Heart right ventricle (tissue), 16 donors: ENCODE measurements around the gene SUGCT. TPM values are rescaled to one million over a fixed set of nuclear protein-coding genes. Genes with fewer than 3 reads are reported as not detected.
"Not testable (repeated sequence)": the region's sequence is repeated elsewhere in the genome, so short reads cannot be mapped to it uniquely, and the experiment has no call there.

Experiments used
- ATAC-seq, 8 donors: fragments of 200-7000 bp; cut with Tn5 transposase; one replicate each; pipeline ENCODE4 v1.9.1; 2020; ENCODE audit warnings: mild to moderate bottlenecking in 8 of 8, moderate library complexity in 8 of 8, moderate number of reproducible peaks in 1 of 8
- DNase-seq, 2 donors: peaks; one replicate each; pipeline ENCODE4 v3.0.0-alpha.2; 2020
- H3K27ac ChIP-seq, 10 donors: fragments of 200-600 bp; sonication (generic) in 2 of 10; one replicate each; pipeline versions ENCODE4 v1.5.0 to v1.8.0; 2020 to 2022; ENCODE audit warnings: mild to moderate bottlenecking in 3 of 10
- H3K27me3 ChIP-seq, 7 donors: fragments of 200-600 bp; one replicate each; pipeline ENCODE4 v1.8.0; 2021 to 2022; ENCODE audit warnings: mild to moderate bottlenecking in 2 of 7
- H3K36me3 ChIP-seq, 9 donors: fragments of 200-600 bp; sonication (generic) in 1 of 9; one replicate each; pipeline versions ENCODE4 v1.5.0 to v1.8.0; 2020 to 2022; ENCODE audit warnings: mild to moderate bottlenecking in 2 of 9
- H3K4me1 ChIP-seq, 9 donors: fragments of 200-600 bp; sonication (generic) in 1 of 9; one replicate each; pipeline versions ENCODE4 v1.5.0 to v1.8.0; 2020 to 2022; ENCODE audit warnings: mild to moderate bottlenecking in 4 of 9
- H3K4me3 ChIP-seq, 10 donors: fragments of 200-600 bp; sonication (generic) in 2 of 10; one replicate each; pipeline versions ENCODE4 v1.5.0 to v1.8.0; 2020 to 2022; ENCODE audit warnings: mild to moderate bottlenecking in 7 of 10, moderate library complexity in 2 of 10
- H3K9me3 ChIP-seq, 11 donors: fragments of 200-600 bp in 10 of 11; sonication (generic) in 2 of 11; one replicate each; pipeline versions ENCODE4 v1.5.0 to v1.8.0; 2013 to 2022; ENCODE audit warnings: mild to moderate bottlenecking in 2 of 11, control low read depth in 1 of 11, moderate library complexity in 1 of 11
- WGBS, 2 donors: extraction: QIAGEN DNeasy Blood & Tissue Kit; methylation state at CpG; one replicate each; pipeline ENCODE4 v1.1.7; 2013; ENCODE audit warnings: inconsistent platforms in 1 of 2; 5-methylcytosine and 5-hydroxymethylcytosine counted together
- intact Hi-C, 10 donors: fragments of 100-400 bp; cut with DNase I; formaldehyde crosslinking; loops; one replicate each; pipeline versions ENCODE4 v1.11.1 to v1.14.2; 2022
- polyA plus RNA-seq, 2 donors: library from polyadenylated mRNA; stranded (reverse); fragments of 200-250 nt; gene quantifications; one replicate each; pipeline ENCODE4 v1.2.3, GENCODE V29; 2013
- total RNA-seq, 10 donors: library from RNA; stranded (reverse); fragmentation: NEBNext Ultra II Directional in 3 of 10; extraction: Animal tissue kit (Norgen Biotek cat#: 25700) in 3 of 10; gene quantifications; one replicate each; pipeline versions ENCODE4 v1.2.1 to v1.2.4, GENCODE V29; 2021 to 2023
- TF ChIP-seq, protein P1 (sequence below), 9 donors: fragments of 200-600 bp; sonication (generic) in 2 of 9; IDR thresholded peaks; one replicate each; pipeline versions ENCODE4 v1.5.0 to v1.8.0; 2021 to 2022; ENCODE audit warnings: antibody characterized with exemption in 9 of 9, mild to moderate bottlenecking in 5 of 9, moderate library complexity in 1 of 9
- donor health status: Arrhythmogenic right ventricular cardiomyopathy.
- donor health status: ischemic (EF 13 %, LVEDD 7.1; RV severe dilation, severe dysfunction).
- donor health status: healthy with polysubstance abuse.
- donor health status: DM: no; HTN: yes; CAD: no.
- donor health status: DM: no; HTN: no; CAD: no.
- donor health status: ischemic (EF 25% LVEDD 6.9; RV normal size, moderate dysfunction).
- donor health status: ischemic (EF 25% LVEDD 5.7; RV mildly dilated, moderate dysfunction).
- donor health status: healthy.
- donor health status: DM: yes; HTN: yes; CAD: no.
- donor health status: Ischemic cardiomyopathy.
- donor health status: ischemic (EF 35%, LVEDD 5.7; RV mildly dilated, moderate dysfunction).
- donor health status: nonischemic (EF 11% LVEDD 7.7; RV severe dilation, severe dysfunction).
- donor health status: DM: yes; HTN: yes; CAD: no.
- donor health status: PGD.
- donor health status: ischemic (EF 29% LVEDD 5.4; RV normal size, mild dysfunction).
- donor health status: nonischemic (EF 23%, LVEDD 6.1; RV moderate dilation, normal function).

The SUGCT gene
- total and polyA plus RNA-seq, 12 donors = 1.2 to 8.1 (median 6.1) TPM

DNA sequence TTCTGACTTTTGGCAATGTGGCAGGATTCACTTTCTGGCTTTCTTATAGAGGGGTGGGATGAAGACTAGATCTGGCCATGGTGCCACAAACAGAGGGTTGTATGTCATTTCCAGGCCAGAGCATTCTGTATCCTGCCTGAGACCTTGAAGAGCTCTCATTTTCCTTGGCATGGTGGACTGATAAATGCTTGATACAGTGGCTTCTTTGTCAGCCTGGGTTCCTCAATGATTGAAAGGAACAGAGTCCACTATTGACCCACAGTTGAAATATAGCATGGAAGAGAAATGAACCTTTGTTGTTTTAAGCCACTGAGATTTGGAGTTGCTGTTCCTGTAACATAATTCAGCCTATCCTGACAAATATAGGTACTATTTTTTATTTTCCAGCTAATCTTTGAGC lies 462.7 kb downstream of the SUGCT start:
- Histone ChIP-seq H3K4me3 (no peak overlapping the region), H3K9me3 (no peaks in the 10 kb centered on the region), H3K36me3 (no peaks in the 10 kb centered on the region), H3K27me3 (no peaks in the 10 kb centered on the region), H3K27ac (no peak overlapping the region), H3K4me1 (peaks cover 0 to 9% (median 0%) of the 10 kb centered on the region in 9 donors)
- intact Hi-C loops = no loop called here
- no peak for ATAC-seq
- DNase-seq = no peak
- TF ChIP-seq, protein P1, sequence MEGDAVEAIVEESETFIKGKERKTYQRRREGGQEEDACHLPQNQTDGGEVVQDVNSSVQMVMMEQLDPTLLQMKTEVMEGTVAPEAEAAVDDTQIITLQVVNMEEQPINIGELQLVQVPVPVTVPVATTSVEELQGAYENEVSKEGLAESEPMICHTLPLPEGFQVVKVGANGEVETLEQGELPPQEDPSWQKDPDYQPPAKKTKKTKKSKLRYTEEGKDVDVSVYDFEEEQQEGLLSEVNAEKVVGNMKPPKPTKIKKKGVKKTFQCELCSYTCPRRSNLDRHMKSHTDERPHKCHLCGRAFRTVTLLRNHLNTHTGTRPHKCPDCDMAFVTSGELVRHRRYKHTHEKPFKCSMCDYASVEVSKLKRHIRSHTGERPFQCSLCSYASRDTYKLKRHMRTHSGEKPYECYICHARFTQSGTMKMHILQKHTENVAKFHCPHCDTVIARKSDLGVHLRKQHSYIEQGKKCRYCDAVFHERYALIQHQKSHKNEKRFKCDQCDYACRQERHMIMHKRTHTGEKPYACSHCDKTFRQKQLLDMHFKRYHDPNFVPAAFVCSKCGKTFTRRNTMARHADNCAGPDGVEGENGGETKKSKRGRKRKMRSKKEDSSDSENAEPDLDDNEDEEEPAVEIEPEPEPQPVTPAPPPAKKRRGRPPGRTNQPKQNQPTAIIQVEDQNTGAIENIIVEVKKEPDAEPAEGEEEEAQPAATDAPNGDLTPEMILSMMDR (IDR thresholded peaks at IDR 0.05) = no peak

DNA sequence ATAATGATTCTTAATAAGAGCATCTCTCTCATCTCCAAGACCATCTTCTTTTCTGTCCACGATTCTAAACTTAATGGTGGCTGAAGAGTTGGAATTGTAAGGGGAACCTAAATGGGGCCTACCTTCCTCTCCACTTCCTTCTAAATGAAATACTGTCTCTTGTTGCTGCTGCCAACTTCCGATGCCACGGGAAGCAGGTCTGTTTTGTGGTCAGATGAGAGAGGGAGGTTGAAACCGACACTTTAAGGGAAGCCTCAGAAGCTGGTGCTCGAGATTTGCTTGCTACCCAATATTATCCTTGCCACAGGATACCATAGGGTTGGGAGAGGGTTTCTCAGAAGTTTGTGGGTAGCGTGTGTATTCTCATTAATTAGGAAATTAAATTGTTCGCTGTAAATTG lies 464.1 kb downstream of the SUGCT start:
- DNase-seq (no peak), ATAC-seq (no peak)
- no peak overlapping the region for H3K4me3 ChIP-seq
- intact Hi-C loops = no loop called here
- 83 to 84% methylated on average over 7 of the region's 7 CpGs for WGBS, 2 donors
- no peaks in the 10 kb centered on the region for H3K27me3 ChIP-seq
- H3K27ac ChIP-seq = no peak overlapping the region
- H3K9me3 ChIP-seq = no peaks in the 10 kb centered on the region
- H3K36me3 ChIP-seq = no peaks in the 10 kb centered on the region
- TF ChIP-seq, protein P1 (IDR thresholded peaks at IDR 0.05) = no peak
- peaks cover 0 to 9% (median 0%) of the 10 kb centered on the region in 9 donors for H3K4me1 ChIP-seq

DNA sequence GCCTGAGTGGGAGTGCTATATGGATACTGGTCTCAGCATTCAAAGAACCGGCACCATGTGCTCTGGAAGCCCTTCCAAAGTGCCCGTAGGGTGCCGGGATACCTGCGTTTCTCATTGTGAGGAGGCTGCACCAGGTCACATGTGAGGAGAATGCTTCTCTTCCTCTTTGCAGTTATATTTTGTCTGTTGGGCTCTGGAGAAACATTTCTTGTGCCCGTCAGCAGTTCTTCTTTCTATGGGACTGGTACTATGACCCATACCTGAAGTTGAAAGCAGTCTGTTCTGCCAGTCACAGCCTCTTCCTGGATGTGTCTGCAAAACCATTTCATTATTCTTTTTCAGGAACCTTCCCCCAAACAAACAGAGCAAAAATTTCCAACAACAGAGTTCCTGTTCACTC lies 465.0 kb downstream of the SUGCT start:
- Histone ChIP-seq H3K4me1 (peaks cover 0 to 12% (median 0%) of the 10 kb centered on the region in 9 donors), H3K4me3 (no peak overlapping the region), H3K36me3 (no peaks in the 10 kb centered on the region), H3K9me3 (no peaks in the 10 kb centered on the region), H3K27ac (no peak overlapping the region), H3K27me3 (no peaks in the 10 kb centered on the region)
- TF ChIP-seq, protein P1 (IDR thresholded peaks at IDR 0.05) = no peak
- ATAC-seq (no peak), DNase-seq (no peak)
- 90 to 93% methylated on average over 5 of the region's 5 CpGs for WGBS, 2 donors
- intact Hi-C loops = loop anchor here in 3 of 10 donors (2.0 to 10.0 kb wide), 3 partner anchors 59 to 275 kb away; no protein-coding TSS in a partner anchor

DNA sequence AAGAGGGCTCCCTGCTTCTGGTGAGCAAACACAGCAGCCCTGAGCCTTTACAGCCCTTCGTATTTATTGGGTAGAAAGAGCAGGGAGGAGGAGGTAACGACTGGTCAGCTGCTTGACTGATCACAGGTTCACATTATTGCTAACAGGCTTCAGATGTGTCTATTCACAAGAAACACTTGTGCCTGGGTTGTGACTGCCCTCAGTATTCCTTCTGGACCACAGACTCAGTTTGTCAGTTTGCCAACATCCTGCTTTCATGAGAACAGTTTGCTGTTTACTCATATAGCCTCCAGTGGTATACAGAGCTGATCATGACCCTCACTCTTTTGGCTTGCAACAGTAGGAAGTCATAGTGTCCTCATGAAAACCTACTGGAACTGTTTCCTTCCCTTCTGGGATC lies 467.5 kb downstream of the SUGCT start:
- not testable (repeated sequence) for H3K9me3 ChIP-seq, H3K27ac ChIP-seq, H3K27me3 ChIP-seq, DNase-seq, H3K36me3 ChIP-seq, H3K4me3 ChIP-seq, ATAC-seq
- 95 to 97% methylated on average over 2 of the region's 2 CpGs for WGBS, 2 donors
- peaks cover 0 to 14% (median 0%) of the 10 kb centered on the region in 9 donors for H3K4me1 ChIP-seq
- intact Hi-C loops = loop anchor here in 2 of 10 donors (5.0 to 10.0 kb wide), 2 partner anchors 275 to 278 kb away; no protein-coding TSS in a partner anchor

DNA sequence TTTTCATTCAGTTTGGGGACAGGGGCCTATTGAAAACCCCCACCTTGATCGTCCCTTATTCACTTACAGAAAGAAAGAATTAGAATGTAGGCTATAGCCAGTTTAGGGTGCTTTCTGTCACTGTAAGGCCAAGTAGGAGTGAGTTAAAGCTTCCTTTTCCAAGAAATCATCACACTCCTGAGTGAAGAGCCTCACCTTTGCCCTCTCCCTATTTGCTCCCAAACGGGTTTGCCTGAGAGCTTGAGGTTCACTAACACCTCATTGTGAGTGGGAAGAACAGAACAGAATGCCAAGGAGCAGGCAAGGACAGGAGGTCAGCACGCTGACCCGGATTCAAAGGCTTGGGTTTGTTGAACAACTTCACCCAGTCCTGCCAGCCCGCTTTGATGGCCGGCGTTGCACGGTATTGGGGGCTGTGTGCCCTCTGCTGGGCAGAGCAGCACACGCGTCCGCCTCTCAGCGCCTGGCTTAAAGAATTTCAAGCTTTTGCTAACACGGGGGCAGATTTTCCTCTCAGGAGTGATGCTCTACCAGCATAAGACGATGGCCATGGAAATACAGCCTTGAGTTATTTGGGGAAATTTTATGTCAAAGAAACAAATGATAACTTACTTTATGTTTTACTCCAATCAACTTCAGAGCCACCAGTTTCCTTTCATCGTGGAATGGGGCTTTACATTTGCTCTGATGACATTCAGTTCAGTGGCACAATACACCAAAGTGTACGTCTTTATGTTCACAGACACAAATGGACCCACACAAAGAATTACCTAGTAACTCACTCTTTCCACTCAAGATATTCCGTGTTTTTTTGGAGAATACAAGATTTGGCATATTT lies 470.0 kb downstream of the SUGCT start:
- intact Hi-C loops = loop anchor here in 3 of 10 donors (5.0 to 10.0 kb wide), 2 partner anchors 278 to 280 kb away; no protein-coding TSS in a partner anchor
- peaks cover 0 to 7% (median 0%) of the 10 kb centered on the region in 9 donors for H3K4me1 ChIP-seq
- TF ChIP-seq, protein P1 (IDR thresholded peaks at IDR 0.05) = peak; percentile 32 to 75 (median 63)
- WGBS, 2 donors = 32 to 34% methylated on average over 17 of the region's 17 CpGs
- ATAC-seq = peak; percentile 67 to 90 (median 74)
- peak; percentile 21 to 45 for DNase-seq
- H3K36me3 ChIP-seq = no peaks in the 10 kb centered on the region
- H3K4me3 ChIP-seq = no peak overlapping the region
- H3K27me3 ChIP-seq = no peaks in the 10 kb centered on the region
- no peak overlapping the region for H3K27ac ChIP-seq
- H3K9me3 ChIP-seq = no peaks in the 10 kb centered on the region
